HL-60/S4 treated with retinoic acid at 250 ng/mL for 4 days and 3 days (cell line): ENCODE results near the gene HAND2.

ENCODE experiments used
- in situ Hi-C: fragments of 300-500 bp; cut with MboI; formaldehyde crosslinking; loops from 2 replicates; pipeline ENCODE4 v1.7.0; 2022; ENCODE audit warnings: low sequenced_read_pairs

HAND2 gene

GRCh38 chr4:173536808-173537429 lies 6.9 kb upstream of the HAND2 start:
- in situ Hi-C loops = no loop called here

- in situ Hi-C loops = no loop called here
Measured at GRCh38 chr4:173535957-173536356, 5.9 kb upstream of the HAND2 start.

- in situ Hi-C loops = no loop called here
Measured at GRCh38 chr4:173535165-173535902, 5.3 kb upstream of the HAND2 start.

GRCh38 chr4:173534434-173534833 lies 4.4 kb upstream of the HAND2 start:
- in situ Hi-C loops = no loop called here

- in situ Hi-C loops = no loop called here
Measured at GRCh38 chr4:173532725-173533511, 2.9 kb upstream of the HAND2 start.

- in situ Hi-C loops = no loop called here
Measured at GRCh38 chr4:173531086-173531965, 1.3 kb upstream of the HAND2 start.

GRCh38 chr4:173530326-173531085 lies 477 bp upstream of the HAND2 start:
- in situ Hi-C loops = no loop called here

- in situ Hi-C loops = no loop called here
Measured at GRCh38 chr4:173528378-173529321, 1.4 kb downstream of the HAND2 start.

GRCh38 chr4:173527103-173527891 lies 2.7 kb downstream of the HAND2 start:
- in situ Hi-C loops = no loop called here

GRCh38 chr4:173526724-173527102 lies 3.3 kb downstream of the HAND2 start:
- in situ Hi-C loops = no loop called here

- in situ Hi-C loops = no loop called here
Measured at GRCh38 chr4:173526027-173526482, 4.0 kb downstream of the HAND2 start.

GRCh38 chr4:173525118-173526011 lies 4.7 kb downstream of the HAND2 start:
- in situ Hi-C loops = no loop called here

GRCh38 chr4:173524218-173525117 lies 5.6 kb downstream of the HAND2 start:
- in situ Hi-C loops = no loop called here

GRCh38 chr4:173522951-173523395 lies 7.1 kb downstream of the HAND2 start:
- in situ Hi-C loops = no loop called here

- in situ Hi-C loops = no loop called here
Measured at GRCh38 chr4:173522160-173522950, 7.7 kb downstream of the HAND2 start.
